Measurements from ENCODE around the gene FOXO4.

GRCh38 chrX:71060127-71060526 is 35.5 kb upstream of the FOXO4 start:
- TF ChIP-seq EZH2 (IDR thresholded peaks at IDR 0.05) (no peak), POLR2AphosphoS5 (IDR thresholded peaks at IDR 0.05; ENCODE audit: borderline replicate concordance, low read depth, low read length) (no peak), FOXP2 (optimal IDR thresholded peaks at IDR 0.05; ENCODE audit: control extremely low read depth, extremely low read length, insufficient read depth) (no peak)

Data from SK-N-MC (cell line).